ENCODE results near the gene ARSK.

GRCh38 chr5:95583992-95584391 is 29.1 kb downstream of the ARSK start:
- TF ChIP-seq POLR2A (IDR thresholded peaks at IDR 0.05) (no peak), POLR2AphosphoS5 (IDR thresholded peaks at IDR 0.05) (no peak)
- TF ChIP-seq, protein P1, sequence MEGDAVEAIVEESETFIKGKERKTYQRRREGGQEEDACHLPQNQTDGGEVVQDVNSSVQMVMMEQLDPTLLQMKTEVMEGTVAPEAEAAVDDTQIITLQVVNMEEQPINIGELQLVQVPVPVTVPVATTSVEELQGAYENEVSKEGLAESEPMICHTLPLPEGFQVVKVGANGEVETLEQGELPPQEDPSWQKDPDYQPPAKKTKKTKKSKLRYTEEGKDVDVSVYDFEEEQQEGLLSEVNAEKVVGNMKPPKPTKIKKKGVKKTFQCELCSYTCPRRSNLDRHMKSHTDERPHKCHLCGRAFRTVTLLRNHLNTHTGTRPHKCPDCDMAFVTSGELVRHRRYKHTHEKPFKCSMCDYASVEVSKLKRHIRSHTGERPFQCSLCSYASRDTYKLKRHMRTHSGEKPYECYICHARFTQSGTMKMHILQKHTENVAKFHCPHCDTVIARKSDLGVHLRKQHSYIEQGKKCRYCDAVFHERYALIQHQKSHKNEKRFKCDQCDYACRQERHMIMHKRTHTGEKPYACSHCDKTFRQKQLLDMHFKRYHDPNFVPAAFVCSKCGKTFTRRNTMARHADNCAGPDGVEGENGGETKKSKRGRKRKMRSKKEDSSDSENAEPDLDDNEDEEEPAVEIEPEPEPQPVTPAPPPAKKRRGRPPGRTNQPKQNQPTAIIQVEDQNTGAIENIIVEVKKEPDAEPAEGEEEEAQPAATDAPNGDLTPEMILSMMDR (IDR thresholded peaks at IDR 0.05): no peak

All from sigmoid colon (tissue), 4 donors.